ENCODE results near the gene BPHL. TPM values are rescaled to one million over a fixed set of nuclear protein-coding genes. Genes with fewer than 3 reads are reported as not detected.
"Not testable (repeated sequence)": the region's sequence is repeated elsewhere in the genome, so short reads cannot be mapped to it uniquely, and the experiment has no call there.

BPHL gene
- polyA plus RNA-seq, 1 donor = 35.0 TPM

GRCh38 chr6:3183066-3183465 is 64.6 kb downstream of the BPHL start:
- no peak for DNase-seq

- DNase-seq = no peak
Observed at GRCh38 chr6:3186974-3187382, 68.5 kb downstream of the BPHL start.

GRCh38 chr6:3188262-3188661 is 69.8 kb downstream of the BPHL start:
- no peak for DNase-seq

GRCh38 chr6:3189192-3189591 is 70.7 kb downstream of the BPHL start:
- not testable (repeated sequence) for DNase-seq

GRCh38 chr6:3190056-3190455 is 71.5 kb downstream of the BPHL start:
- DNase-seq = no peak

GRCh38 chr6:3190779-3191178 is 72.3 kb downstream of the BPHL start:
- DNase-seq = no peak

- DNase-seq = no peak
Observed at GRCh38 chr6:3193102-3193849, 74.8 kb downstream of the BPHL start.

GRCh38 chr6:3194535-3195419 is 76.3 kb downstream of the BPHL start:
- peak; percentile 70 for DNase-seq

GRCh38 chr6:3195420-3195694 is 76.8 kb downstream of the BPHL start:
- DNase-seq = no peak

GRCh38 chr6:3195695-3196497 is 77.4 kb downstream of the BPHL start:
- no peak for DNase-seq

- DNase-seq = no peak
Observed at GRCh38 chr6:3196770-3197169, 78.3 kb downstream of the BPHL start.

- DNase-seq = not testable (repeated sequence)
Observed at GRCh38 chr6:3197734-3198133, 79.2 kb downstream of the BPHL start.

GRCh38 chr6:3199382-3199781 is 80.9 kb downstream of the BPHL start:
- DNase-seq = no peak

- no peak for DNase-seq
Observed at GRCh38 chr6:3200682-3201081, 82.2 kb downstream of the BPHL start.

- DNase-seq = no peak
Observed at GRCh38 chr6:3201388-3201787, 82.9 kb downstream of the BPHL start.

Other genes with a start within 250 kb of the BPHL start
- 3.2 TPM for gene SERPINB9, start 215.4 kb upstream of the BPHL start, polyA plus RNA-seq (ENCODE audit: insufficient read length)
- 91.7 TPM for gene SERPINB6, start 147.1 kb upstream of the BPHL start, polyA plus RNA-seq (ENCODE audit: insufficient read length)
- gene NQO2, start 118.8 kb upstream of the BPHL start, polyA plus RNA-seq (ENCODE audit: insufficient read length) = 16.4 TPM
- gene RIPK1, start 50.2 kb upstream of the BPHL start, polyA plus RNA-seq (ENCODE audit: insufficient read length) = 10.8 TPM
- gene TUBB2A, start 38.8 kb downstream of the BPHL start, polyA plus RNA-seq (ENCODE audit: insufficient read length) = 66.0 TPM
- 57.5 TPM for gene TUBB2B, start 108.9 kb downstream of the BPHL start, polyA plus RNA-seq (ENCODE audit: insufficient read length)
- 13.9 TPM for gene PSMG4, start 140.2 kb downstream of the BPHL start, polyA plus RNA-seq (ENCODE audit: insufficient read length)

Measured in hindlimb muscle (tissue), 1 donor.